ENCODE measurements around the gene FGFRL1.
"Not testable (repeated sequence)": the region's sequence is repeated elsewhere in the genome, so short reads cannot be mapped to it uniquely, and the experiment has no call there.

The FGFRL1 gene

GRCh38 chr4:993111-994029 is 18.1 kb upstream of the FGFRL1 start, which contains the start of gene SLC26A1:
Gene SLC26A1, minus strand, starts transcription at chr4:993404. Its CDS starts 1,701 bp downstream, at chr4:991703.
- no peak for DNase-seq

GRCh38 chr4:995311-996026 is 16.0 kb upstream of the FGFRL1 start:
- DNase-seq: no peak

GRCh38 chr4:996030-996996 is 15.1 kb upstream of the FGFRL1 start:
- no peak for DNase-seq

GRCh38 chr4:996997-997374 is 14.4 kb upstream of the FGFRL1 start:
- no peak for DNase-seq

GRCh38 chr4:997375-998071 is 13.9 kb upstream of the FGFRL1 start:
- DNase-seq: no peak

- DNase-seq: no peak
These were observed 13.2 kb upstream of the FGFRL1 start for GRCh38 chr4:998096-998691.

- not testable (repeated sequence) for DNase-seq
These were observed 12.1 kb upstream of the FGFRL1 start for GRCh38 chr4:999240-999863.

- no peak for DNase-seq
These were observed 11.5 kb upstream of the FGFRL1 start for GRCh38 chr4:999882-1000425.

GRCh38 chr4:1000686-1001260 is 10.7 kb upstream of the FGFRL1 start:
- no peak for DNase-seq

GRCh38 chr4:1001561-1002130 is 9.8 kb upstream of the FGFRL1 start:
- no peak for DNase-seq

GRCh38 chr4:1002131-1002630 is 9.2 kb upstream of the FGFRL1 start:
- DNase-seq: no peak

GRCh38 chr4:1002631-1003251 is 8.7 kb upstream of the FGFRL1 start:
- no peak for DNase-seq

- DNase-seq: no peak
These were observed 8.0 kb upstream of the FGFRL1 start for GRCh38 chr4:1003271-1004070.

GRCh38 chr4:1004071-1004418 is 7.4 kb upstream of the FGFRL1 start:
- no peak for DNase-seq

- no peak for DNase-seq
These were observed 6.6 kb upstream of the FGFRL1 start for GRCh38 chr4:1004557-1005485.

- no peak for DNase-seq
These were observed 4.6 kb upstream of the FGFRL1 start for GRCh38 chr4:1006856-1007255.

GRCh38 chr4:1008840-1009541 is 2.4 kb upstream of the FGFRL1 start:
- no peak for DNase-seq

Data from inflammatory macrophage treated with lipopolysaccharide for 4 hours (primary cell).